Ascending aorta (tissue), 2 donors: Measurements from ENCODE around the gene POC1A. TPM values are rescaled to one million over a fixed set of nuclear protein-coding genes. Genes with fewer than 3 reads are reported as not detected.

ENCODE experiments used
- DNase-seq, 2 donors: peaks; one replicate each; pipeline ENCODE4 v3.0.0-alpha.2; 2019; ENCODE audit warnings: low spot score in 2 of 2
- H3K27ac ChIP-seq, 2 donors: fragments of 200-600 bp; sonication (generic); one replicate each; pipeline ENCODE4 v1.5.1; 2016 to 2017; ENCODE audit warnings: mild to moderate bottlenecking in 1 of 2
- H3K27me3 ChIP-seq: fragments of 200-600 bp; sonication (generic); one replicate; pipeline ENCODE4 v1.5.1; 2017
- H3K36me3 ChIP-seq, 2 donors: fragments of 200-600 bp; sonication (generic); one replicate each; pipeline ENCODE4 v1.5.1; 2016
- H3K4me1 ChIP-seq, 2 donors: fragments of 200-600 bp; sonication (generic); one replicate each; pipeline ENCODE4 v1.5.1; 2016 to 2017; ENCODE audit warnings: mild to moderate bottlenecking in 1 of 2
- H3K4me3 ChIP-seq, 2 donors: fragments of 200-600 bp; sonication (generic); one replicate each; pipeline ENCODE4 v1.5.1; 2016 to 2017; ENCODE audit warnings: mild to moderate bottlenecking in 1 of 2
- H3K9me3 ChIP-seq, 2 donors: fragments of 200-600 bp; sonication (generic); one replicate each; pipeline ENCODE4 v1.5.1; 2016
- intact Hi-C: fragments of 100-400 bp; cut with DNase I; formaldehyde crosslinking; loops from one replicate; pipeline ENCODE4 v1.15.1; 2023
- total RNA-seq: library from RNA; depleted of rRNA; stranded (reverse); fragments of >200 nt; gene quantifications from one replicate; pipeline ENCODE4 v1.1.0, GENCODE V29; 2016
- TF ChIP-seq, protein P1 (sequence below), 3 experiments: fragments of 200-600 bp in 2 of 3; fragments of 450-650 bp in 1 of 3; sonication (generic) in 2 of 3; IDR thresholded peaks; one replicate each; pipeline ENCODE4 v1.5.1; 2016 to 2019; ENCODE audit warnings: antibody characterized with exemption in 3 of 3, mild to moderate bottlenecking in 1 of 3, moderate library complexity in 1 of 3

The POC1A gene
- total RNA-seq, 1 donor from 2014 or later: not detected

DNA sequence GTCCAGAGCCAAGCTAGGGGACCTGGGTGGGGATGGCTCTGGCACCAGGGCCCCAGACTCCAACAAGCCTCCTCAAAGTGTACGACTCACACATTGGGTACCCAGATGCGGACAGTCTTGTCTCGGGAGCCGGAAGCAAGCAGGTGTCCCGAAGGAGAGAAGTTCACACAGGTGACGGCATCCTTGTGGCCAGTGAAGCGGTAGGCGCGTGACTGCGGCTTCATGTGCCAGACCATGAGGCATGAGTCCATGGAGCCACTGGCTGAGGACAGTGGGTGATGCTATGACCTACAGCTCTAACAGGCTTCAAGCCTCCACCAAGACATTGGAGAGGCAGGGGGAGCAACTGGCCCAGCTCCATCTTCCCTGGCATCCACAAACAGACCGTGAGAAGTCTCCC lies 4.5 kb downstream of the POC1A start:
- Histone ChIP-seq H3K4me1 (peaks cover 6 to 7% of the 10 kb centered on the region in 2 donors), H3K9me3 (no peaks in the 10 kb centered on the region), H3K36me3 (no peaks in the 10 kb centered on the region), H3K27ac (no peak overlapping the region), H3K27me3 (no peaks in the 10 kb centered on the region), H3K4me3 (no peak overlapping the region)
- TF ChIP-seq, protein P1, sequence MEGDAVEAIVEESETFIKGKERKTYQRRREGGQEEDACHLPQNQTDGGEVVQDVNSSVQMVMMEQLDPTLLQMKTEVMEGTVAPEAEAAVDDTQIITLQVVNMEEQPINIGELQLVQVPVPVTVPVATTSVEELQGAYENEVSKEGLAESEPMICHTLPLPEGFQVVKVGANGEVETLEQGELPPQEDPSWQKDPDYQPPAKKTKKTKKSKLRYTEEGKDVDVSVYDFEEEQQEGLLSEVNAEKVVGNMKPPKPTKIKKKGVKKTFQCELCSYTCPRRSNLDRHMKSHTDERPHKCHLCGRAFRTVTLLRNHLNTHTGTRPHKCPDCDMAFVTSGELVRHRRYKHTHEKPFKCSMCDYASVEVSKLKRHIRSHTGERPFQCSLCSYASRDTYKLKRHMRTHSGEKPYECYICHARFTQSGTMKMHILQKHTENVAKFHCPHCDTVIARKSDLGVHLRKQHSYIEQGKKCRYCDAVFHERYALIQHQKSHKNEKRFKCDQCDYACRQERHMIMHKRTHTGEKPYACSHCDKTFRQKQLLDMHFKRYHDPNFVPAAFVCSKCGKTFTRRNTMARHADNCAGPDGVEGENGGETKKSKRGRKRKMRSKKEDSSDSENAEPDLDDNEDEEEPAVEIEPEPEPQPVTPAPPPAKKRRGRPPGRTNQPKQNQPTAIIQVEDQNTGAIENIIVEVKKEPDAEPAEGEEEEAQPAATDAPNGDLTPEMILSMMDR (IDR thresholded peaks at IDR 0.05): no peak
- intact Hi-C loops: loop anchor here (5.0 kb wide), 2 partner anchors 88 to 388 kb away; partner anchors contain the start of genes TWF2 and UQCC5
- DNase-seq: no peak

DNA sequence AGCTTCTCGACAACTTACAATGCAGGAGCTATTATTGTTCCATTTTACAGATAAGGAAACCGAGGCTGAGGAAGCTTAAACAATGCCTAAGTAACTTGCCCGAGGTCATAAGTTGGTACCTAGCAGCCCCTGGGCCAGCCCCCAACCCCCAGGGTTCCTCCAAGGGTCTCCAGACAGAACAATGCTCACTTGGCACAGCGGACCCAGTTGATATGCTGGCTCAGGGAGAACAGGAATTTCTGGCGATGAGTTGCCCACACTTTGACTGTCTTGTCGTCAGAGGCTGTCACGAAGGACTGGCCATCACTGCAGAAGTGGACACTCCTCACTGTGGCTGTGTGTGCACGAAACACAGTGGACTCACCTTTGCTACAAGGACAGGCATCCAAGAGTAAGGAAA lies 5.2 kb downstream of the POC1A start:
- TF ChIP-seq, protein P1 (IDR thresholded peaks at IDR 0.05): no peak
- H3K27ac ChIP-seq: no peak overlapping the region
- no peak overlapping the region for H3K4me3 ChIP-seq
- DNase-seq: no peak
- intact Hi-C loops: no loop called here
- peaks cover 5 to 7% of the 10 kb centered on the region in 2 donors for H3K4me1 ChIP-seq
- H3K27me3 ChIP-seq: no peaks in the 10 kb centered on the region
- H3K9me3 ChIP-seq: no peaks in the 10 kb centered on the region
- no peaks in the 10 kb centered on the region for H3K36me3 ChIP-seq

DNA sequence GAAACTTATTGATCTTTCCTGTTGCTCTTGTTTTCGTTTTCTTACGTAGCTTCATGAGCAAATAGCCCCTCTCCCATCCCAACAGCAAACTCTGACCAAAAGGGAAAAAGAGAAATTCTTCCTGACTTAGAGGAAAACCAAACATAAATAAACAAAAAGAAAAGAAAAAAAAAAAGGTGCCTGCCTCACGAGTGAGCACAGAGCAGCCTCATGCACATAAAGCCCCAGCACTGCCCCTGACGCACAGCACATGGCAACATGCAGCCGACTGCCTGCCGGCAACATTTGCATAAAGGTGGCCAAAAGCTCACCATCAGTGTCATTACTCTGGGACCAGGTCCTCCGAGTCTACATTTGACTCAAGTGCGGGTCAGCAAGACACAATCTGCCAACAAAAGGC lies 6.4 kb downstream of the POC1A start:
- H3K36me3 ChIP-seq: no peaks in the 10 kb centered on the region
- no peaks in the 10 kb centered on the region for H3K27me3 ChIP-seq
- intact Hi-C loops: no loop called here
- no peak overlapping the region for H3K4me3 ChIP-seq
- H3K27ac ChIP-seq: no peak overlapping the region
- TF ChIP-seq, protein P1 (IDR thresholded peaks at IDR 0.05): no peak
- no peaks in the 10 kb centered on the region for H3K9me3 ChIP-seq
- H3K4me1 ChIP-seq: no peaks in the 10 kb centered on the region
- no peak for DNase-seq

DNA sequence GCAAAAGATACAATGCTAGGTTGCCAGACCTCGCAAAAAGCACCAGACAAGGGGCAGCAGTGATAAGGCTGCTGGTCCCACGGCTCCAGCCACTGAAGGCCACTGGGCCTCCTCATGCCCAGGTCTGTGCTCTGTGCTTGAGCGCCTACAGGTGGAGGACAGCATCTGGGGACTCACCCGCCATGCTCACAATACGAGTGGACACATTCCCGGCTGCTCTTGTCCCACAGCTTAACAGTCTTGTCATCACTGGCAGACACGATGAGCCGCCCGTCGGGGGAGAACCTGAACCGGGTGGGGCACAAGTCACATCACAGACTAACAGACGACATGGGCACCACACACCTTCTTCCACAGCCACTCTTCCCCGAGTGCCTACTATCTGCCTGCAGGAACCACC lies 7.4 kb downstream of the POC1A start:
- TF ChIP-seq, protein P1 (IDR thresholded peaks at IDR 0.05): no peak
- H3K4me1 ChIP-seq: no peaks in the 10 kb centered on the region
- intact Hi-C loops: no loop called here
- no peak overlapping the region for H3K27ac ChIP-seq
- no peaks in the 10 kb centered on the region for H3K36me3 ChIP-seq
- no peaks in the 10 kb centered on the region for H3K9me3 ChIP-seq
- no peaks in the 10 kb centered on the region for H3K27me3 ChIP-seq
- no peak overlapping the region for H3K4me3 ChIP-seq
- no peak for DNase-seq

DNA sequence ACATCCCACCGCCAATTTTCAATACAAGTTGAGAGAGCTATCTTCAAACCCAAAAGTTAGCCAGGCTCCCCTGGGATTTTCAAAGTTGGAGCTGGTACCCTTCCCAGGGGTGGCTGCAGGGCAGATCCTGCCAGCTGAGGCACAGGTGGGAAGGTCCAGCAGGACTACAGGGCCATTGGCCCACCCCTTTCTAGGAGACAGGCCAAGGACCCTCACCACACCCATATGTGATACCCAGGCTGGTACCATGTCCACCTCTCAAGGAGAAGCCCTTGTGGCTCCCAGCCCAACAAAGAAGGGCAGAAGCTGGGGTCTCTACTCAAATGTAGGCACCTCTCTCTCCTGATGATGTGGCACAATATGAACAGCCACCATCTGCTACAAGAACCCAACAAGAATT lies 8.0 kb downstream of the POC1A start:
- intact Hi-C loops: no loop called here
- no peaks in the 10 kb centered on the region for H3K9me3 ChIP-seq
- no peak for DNase-seq
- no peaks in the 10 kb centered on the region for H3K4me1 ChIP-seq
- H3K27me3 ChIP-seq: no peaks in the 10 kb centered on the region
- TF ChIP-seq, protein P1 (IDR thresholded peaks at IDR 0.05): no peak
- no peak overlapping the region for H3K27ac ChIP-seq
- no peak overlapping the region for H3K4me3 ChIP-seq
- no peaks in the 10 kb centered on the region for H3K36me3 ChIP-seq

DNA sequence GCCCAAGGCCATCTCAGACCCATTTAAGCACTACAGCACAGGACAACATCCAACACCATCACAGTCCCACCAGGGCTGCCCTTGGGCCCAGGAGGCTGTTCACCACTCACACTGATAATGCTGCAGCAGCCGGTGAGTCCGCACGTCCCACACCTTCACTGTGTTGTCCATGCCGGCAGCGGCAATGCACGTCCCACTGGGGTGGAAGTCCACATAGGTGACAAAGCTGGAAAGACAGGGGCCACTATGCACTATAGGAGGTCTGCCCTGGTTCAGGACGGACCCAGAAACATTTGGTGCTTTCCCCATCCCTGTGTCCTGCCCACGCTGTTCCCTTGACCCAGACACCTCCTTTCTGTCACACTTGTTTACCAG lies 8.5 kb downstream of the POC1A start:
- H3K27ac ChIP-seq: no peak overlapping the region
- intact Hi-C loops: loop anchor here (2.0 kb wide), 1 partner anchor 89 kb away; the partner anchor contains the start of gene DUSP7
- no peaks in the 10 kb centered on the region for H3K4me1 ChIP-seq

More for the DNA sequence above, 8.5 kb downstream of the POC1A start:
- Histone ChIP-seq H3K4me3 (no peak overlapping the region), H3K36me3 (no peaks in the 10 kb centered on the region), H3K9me3 (no peaks in the 10 kb centered on the region), H3K27me3 (no peaks in the 10 kb centered on the region)
- TF ChIP-seq, protein P1 (IDR thresholded peaks at IDR 0.05): no peak
- DNase-seq: no peak
